ENCODE measurements around the gene CMSS1. TPM values are rescaled to one million over a fixed set of nuclear protein-coding genes. Genes with fewer than 3 reads are reported as not detected.

CMSS1 gene
- total RNA-seq, 2 donors from 2014 or later, result 88.5 to 101 TPM

DNA sequence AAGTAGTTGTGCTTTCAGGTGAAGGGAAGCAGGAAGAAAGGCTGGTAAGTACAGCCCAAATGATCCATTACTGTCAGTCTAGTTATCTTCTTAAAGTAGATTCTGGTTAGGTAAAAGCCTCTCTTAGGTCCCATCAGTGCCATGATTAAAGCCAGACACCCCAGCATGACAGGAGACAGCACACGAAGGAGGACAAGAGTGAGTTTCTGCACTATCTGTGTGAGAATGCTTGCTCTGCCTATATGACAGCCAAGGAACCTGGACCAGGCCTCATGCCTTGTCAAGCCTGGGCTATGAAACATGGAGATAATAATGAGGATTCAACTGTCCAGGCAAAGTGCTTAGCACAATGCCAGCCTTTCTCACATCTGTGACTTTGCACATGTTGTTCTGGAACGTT, 310.1 kb downstream of the CMSS1 start:
- Mint-ChIP-seq H3K4me3 (no peak overlapping the region), H3K9me3 (no peaks in the 10 kb centered on the region), H3K27me3 (ENCODE audit: low read depth) (no peaks in the 10 kb centered on the region), H3K36me3 (ENCODE audit: insufficient read depth in 2 of 2) (peaks cover 0 to 2% of the 10 kb centered on the region in 2 donors), H3K27ac (no peak overlapping the region), H3K4me1 (ENCODE audit: low read depth) (no peaks in the 10 kb centered on the region)
- no peak for ATAC-seq (replicated peaks in 1 of 2)
- no peak for DNase-seq

DNA sequence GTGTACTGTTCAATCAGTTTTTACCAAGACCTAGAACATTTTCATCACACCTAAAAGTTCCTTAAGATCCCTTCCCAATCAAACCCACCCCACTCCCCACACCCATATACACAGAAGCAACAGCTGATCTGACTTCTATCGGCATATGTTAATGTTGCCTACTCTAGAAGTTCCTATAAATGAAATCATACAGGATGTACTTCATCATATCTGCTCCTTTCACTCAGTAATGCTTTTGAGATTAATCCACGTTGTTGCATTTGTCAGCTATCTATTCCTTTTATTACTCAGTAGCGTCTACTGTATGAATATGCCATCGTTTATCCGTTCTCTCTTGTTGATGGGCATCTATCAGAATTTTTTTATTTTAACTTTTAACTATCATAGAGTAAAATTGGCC, 310.9 kb downstream of the CMSS1 start:
- peak in 1 of 2 donors; percentile 78 for ATAC-seq (replicated peaks in 1 of 2)
- no peak overlapping the region for H3K4me3 Mint-ChIP-seq
- no peak for DNase-seq
- no peaks in the 10 kb centered on the region for H3K4me1 Mint-ChIP-seq (ENCODE audit: low read depth)
- H3K36me3 Mint-ChIP-seq (ENCODE audit: insufficient read depth in 2 of 2), result peaks cover 0 to 2% of the 10 kb centered on the region in 2 donors
- H3K9me3 Mint-ChIP-seq, result no peaks in the 10 kb centered on the region
- peak overlapping the region; percentile 8 for H3K27ac Mint-ChIP-seq
- H3K27me3 Mint-ChIP-seq (ENCODE audit: low read depth), result no peaks in the 10 kb centered on the region

DNA sequence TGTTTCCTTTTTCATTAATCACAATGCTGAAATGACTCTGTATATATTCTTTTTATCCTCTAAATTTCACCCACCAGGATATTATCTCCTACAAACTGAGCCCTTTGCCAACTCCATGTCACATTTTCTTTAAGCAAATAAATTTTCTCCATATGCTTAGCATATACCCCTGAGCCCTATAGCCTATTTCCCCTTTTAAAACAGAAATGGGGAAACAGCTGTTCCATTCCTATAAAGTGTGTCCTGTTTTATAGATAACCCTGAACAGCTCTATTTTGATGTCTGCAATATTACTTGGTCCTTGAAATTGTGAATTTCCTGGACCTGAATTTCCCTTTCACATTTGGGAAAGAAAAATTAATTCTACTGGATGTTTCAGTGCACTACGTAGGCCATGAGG, 312.3 kb downstream of the CMSS1 start:
- no peak for DNase-seq
- H3K36me3 Mint-ChIP-seq (ENCODE audit: insufficient read depth in 2 of 2), result peaks cover 0 to 2% of the 10 kb centered on the region in 2 donors
- no peak for ATAC-seq (replicated peaks in 1 of 2)
- H3K4me3 Mint-ChIP-seq, result no peak overlapping the region
- H3K27ac Mint-ChIP-seq, result no peak overlapping the region
- H3K4me1 Mint-ChIP-seq (ENCODE audit: low read depth), result no peaks in the 10 kb centered on the region
- no peaks in the 10 kb centered on the region for H3K9me3 Mint-ChIP-seq
- H3K27me3 Mint-ChIP-seq (ENCODE audit: low read depth), result no peaks in the 10 kb centered on the region

DNA sequence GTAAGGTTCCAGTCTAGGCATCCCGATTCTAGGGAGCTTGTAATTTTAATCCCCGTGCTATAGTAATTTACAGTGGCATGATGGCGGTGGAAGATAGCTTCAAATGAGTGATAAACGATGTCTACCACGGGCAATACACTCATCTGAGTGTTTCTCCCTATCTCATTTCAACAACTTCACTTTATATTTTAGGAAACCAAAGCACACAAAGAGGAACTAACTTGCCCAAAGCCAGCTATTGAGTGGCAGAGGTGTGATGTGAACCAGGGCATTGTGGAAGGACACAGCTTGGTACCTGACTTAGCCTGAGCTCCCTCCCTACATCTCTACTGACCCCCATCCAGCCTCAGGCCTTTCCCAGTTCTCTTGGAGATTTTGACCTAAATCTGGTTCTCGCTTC, 313.6 kb downstream of the CMSS1 start:
- H3K4me1 Mint-ChIP-seq (ENCODE audit: low read depth), result no peaks in the 10 kb centered on the region
- DNase-seq (no peak), ATAC-seq (replicated peaks in 1 of 2) (no peak)
- no peaks in the 10 kb centered on the region for H3K9me3 Mint-ChIP-seq
- H3K4me3 Mint-ChIP-seq, result no peak overlapping the region
- H3K27ac Mint-ChIP-seq, result no peak overlapping the region
- H3K36me3 Mint-ChIP-seq (ENCODE audit: insufficient read depth in 2 of 2), result peaks cover 0 to 2% of the 10 kb centered on the region in 2 donors
- H3K27me3 Mint-ChIP-seq (ENCODE audit: low read depth), result no peaks in the 10 kb centered on the region

DNA sequence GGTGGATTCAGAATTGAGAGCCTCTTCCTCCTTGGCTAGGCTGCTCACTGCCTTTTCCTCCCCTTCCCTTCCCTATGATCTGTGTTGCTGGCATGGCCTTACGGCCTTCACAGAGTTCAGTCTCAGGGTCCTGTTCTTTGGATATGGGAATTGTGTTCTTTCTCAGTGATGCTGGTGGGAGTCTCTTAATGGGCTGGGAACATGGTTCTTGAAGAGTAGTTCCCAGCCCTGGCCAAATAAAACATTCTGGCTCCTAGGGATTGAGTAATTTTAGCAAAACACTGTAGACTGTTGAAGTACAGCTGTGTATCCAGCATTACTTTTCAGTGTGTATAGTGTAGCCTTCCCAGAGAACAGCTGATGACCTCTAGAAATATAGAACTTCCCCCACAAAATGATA, 319.3 kb downstream of the CMSS1 start:
- no peak for ATAC-seq (replicated peaks in 1 of 2)
- Mint-ChIP-seq H3K4me3 (no peak overlapping the region), H3K4me1 (ENCODE audit: low read depth) (no peaks in the 10 kb centered on the region), H3K27me3 (ENCODE audit: low read depth) (no peaks in the 10 kb centered on the region), H3K9me3 (peaks cover 0 to 2% of the 10 kb centered on the region in 2 donors), H3K27ac (no peak overlapping the region), H3K36me3 (ENCODE audit: insufficient read depth in 2 of 2) (peaks cover 2 to 7% of the 10 kb centered on the region in 2 donors)
- DNase-seq, result no peak

DNA sequence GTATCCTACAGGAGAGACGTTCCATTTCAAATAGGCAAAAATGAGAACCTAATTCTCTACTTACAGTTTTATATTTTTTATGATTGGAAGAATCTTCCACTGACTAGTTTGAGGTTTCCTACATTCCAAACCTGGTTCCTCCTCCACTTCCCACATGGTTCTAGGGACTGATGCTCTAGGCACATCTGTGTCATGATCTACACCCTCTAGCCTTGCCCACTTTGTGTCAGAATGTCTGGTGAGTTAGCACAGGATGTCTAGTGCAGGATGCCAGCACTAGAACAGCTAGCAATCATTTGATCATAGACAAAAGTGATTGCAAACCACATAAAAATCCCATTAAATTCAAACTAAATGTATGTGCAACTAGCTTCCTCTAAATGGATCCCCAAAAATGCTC, 323.3 kb downstream of the CMSS1 start:
- Mint-ChIP-seq H3K36me3 (ENCODE audit: insufficient read depth in 2 of 2) (peaks cover 9 to 24% of the 10 kb centered on the region in 2 donors), H3K27ac (no peak overlapping the region), H3K4me1 (ENCODE audit: low read depth) (no peaks in the 10 kb centered on the region), H3K9me3 (peaks cover 5 to 6% of the 10 kb centered on the region in 2 donors), H3K4me3 (no peak overlapping the region), H3K27me3 (ENCODE audit: low read depth) (no peaks in the 10 kb centered on the region)
- ATAC-seq (replicated peaks in 1 of 2) (no peak), DNase-seq (no peak)

DNA sequence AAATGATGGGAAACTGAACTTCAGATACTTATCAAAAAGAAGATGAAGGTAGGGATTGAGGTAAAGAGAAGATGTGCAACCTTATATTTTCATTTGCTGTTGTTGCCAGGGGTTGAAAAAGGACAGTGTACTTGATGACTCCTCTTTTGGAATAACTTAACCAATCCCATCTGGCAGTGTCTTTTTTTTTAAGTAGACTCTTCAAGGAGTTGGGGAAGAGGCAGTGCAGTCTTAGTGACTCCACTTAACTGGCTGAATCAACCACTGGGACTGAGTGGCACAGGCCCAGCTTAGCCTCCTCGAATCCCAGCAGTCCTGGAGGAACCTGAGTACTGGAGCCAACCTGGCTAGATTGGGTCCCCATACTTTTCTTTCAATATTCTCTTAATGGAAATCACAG, 323.9 kb downstream of the CMSS1 start:
- peaks cover 5 to 6% of the 10 kb centered on the region in 2 donors for H3K9me3 Mint-ChIP-seq
- H3K4me1 Mint-ChIP-seq (ENCODE audit: low read depth), result no peaks in the 10 kb centered on the region
- no peaks in the 10 kb centered on the region for H3K27me3 Mint-ChIP-seq (ENCODE audit: low read depth)
- no peak overlapping the region for H3K27ac Mint-ChIP-seq
- ATAC-seq (replicated peaks in 1 of 2), result no peak
- H3K36me3 Mint-ChIP-seq (ENCODE audit: insufficient read depth in 2 of 2), result peaks cover 9 to 24% of the 10 kb centered on the region in 2 donors
- DNase-seq, result no peak
- no peak overlapping the region for H3K4me3 Mint-ChIP-seq

DNA sequence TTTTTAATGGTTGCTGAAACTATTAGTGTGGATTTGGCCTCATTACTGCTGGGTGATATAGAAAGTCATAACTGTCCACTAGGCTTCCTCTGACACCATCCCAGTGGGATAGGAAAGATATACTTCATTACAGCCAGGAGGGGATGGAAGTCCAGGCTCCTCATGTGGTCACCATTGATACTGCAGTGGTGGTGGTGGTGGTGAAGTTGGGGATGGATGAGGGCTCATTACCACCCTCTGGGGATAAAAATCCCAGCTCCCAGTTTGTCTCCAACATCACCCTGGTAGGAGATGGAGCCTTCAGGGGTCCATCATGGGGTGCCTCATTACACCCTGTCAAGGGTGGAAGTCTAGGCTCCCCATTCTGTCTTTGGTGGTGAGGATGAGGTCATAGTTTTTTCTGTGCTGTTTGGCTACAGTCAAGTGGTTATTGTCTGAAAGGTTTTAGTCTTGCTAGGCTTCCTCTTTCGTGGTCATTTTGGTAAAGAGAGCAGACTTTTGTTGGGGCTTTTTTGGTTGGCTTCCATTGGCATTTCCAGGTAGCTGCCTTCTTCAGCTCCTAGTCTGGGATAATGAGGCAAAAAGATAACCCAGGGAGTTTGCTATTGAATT, 326.7 kb downstream of the CMSS1 start:
- H3K4me1 Mint-ChIP-seq (ENCODE audit: low read depth), result no peaks in the 10 kb centered on the region
- no peak overlapping the region for H3K27ac Mint-ChIP-seq
- peaks cover 5 to 6% of the 10 kb centered on the region in 2 donors for H3K9me3 Mint-ChIP-seq
- H3K36me3 Mint-ChIP-seq (ENCODE audit: insufficient read depth in 2 of 2), result peaks cover 13 to 25% of the 10 kb centered on the region in 2 donors
- no peak overlapping the region for H3K4me3 Mint-ChIP-seq
- DNase-seq, result no peak
- no peaks in the 10 kb centered on the region for H3K27me3 Mint-ChIP-seq (ENCODE audit: low read depth)
- peak; percentile 29 to 42 for ATAC-seq (replicated peaks in 1 of 2)

DNA sequence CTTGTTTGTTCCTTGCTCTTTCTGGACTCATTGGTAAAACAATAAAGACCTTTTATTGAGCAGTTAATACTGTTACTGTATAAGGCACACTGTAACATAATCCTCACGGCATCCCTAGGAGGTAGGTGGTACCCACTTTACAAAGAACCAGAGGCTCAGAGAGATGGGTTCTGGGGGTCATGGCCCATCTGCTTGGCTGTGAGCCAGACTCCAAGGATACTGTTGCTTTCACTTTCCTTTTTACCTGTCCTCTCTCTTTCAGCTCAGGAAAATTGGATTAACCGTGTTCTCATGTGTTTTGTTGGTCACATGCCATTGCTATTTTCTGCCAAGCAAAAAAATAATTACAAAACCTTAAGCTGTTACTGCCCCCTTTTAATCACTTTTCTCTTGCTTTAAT, 331.5 kb downstream of the CMSS1 start:
- H3K27ac Mint-ChIP-seq, result peak overlapping the region; percentile 68

DNA sequence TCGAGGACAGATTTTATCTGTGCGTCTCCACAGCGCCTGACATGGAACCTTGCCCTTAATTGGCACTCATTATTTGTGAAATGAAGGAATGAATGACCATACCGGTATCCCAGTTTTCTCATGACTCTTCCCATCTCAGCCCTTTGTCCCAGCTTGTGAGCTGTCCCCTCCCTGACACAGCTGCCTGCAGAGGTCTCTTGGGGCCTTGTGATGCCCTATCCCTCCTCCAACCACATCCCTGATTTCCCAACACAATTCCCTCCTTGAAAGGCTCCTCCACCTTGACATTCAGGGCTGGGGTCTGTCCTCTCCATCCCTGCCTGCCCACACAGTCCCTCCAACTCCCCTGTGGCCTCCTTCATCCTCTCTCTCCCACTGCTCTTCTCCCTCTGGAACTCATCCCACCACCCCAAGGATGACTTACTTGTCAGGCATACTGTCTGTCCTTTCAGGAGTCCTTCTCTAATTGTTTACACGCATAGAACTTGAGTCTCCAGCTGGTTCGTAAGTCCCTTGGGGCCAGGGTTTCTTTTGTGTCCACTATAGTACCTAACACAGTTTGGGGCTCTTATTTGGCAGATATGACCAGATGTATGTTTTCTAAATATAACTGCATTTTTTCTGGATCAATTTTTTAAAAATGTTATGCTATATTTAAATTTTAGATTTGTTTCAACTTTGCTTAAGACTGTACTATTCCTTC, 332.2 kb downstream of the CMSS1 start:
- ATAC-seq (replicated peaks in 1 of 2) (no peak), DNase-seq (no peak)
- no peak overlapping the region for H3K4me3 Mint-ChIP-seq
- peaks cover 5% of the 10 kb centered on the region for H3K4me1 Mint-ChIP-seq (ENCODE audit: low read depth)
- H3K9me3 Mint-ChIP-seq, result peaks cover 3 to 4% of the 10 kb centered on the region in 2 donors
- H3K27me3 Mint-ChIP-seq (ENCODE audit: low read depth), result no peaks in the 10 kb centered on the region
- H3K27ac Mint-ChIP-seq, result peak overlapping the region; percentile 68
- peaks cover 19 to 33% of the 10 kb centered on the region in 2 donors for H3K36me3 Mint-ChIP-seq (ENCODE audit: insufficient read depth in 2 of 2)

More for the DNA sequence above, 331.5 kb downstream of the CMSS1 start:
- ATAC-seq (replicated peaks in 1 of 2) (no peak), DNase-seq (no peak)
- Mint-ChIP-seq H3K9me3 (peaks cover 3 to 4% of the 10 kb centered on the region in 2 donors), H3K4me1 (ENCODE audit: low read depth) (peaks cover 5% of the 10 kb centered on the region), H3K27me3 (ENCODE audit: low read depth) (no peaks in the 10 kb centered on the region), H3K36me3 (ENCODE audit: insufficient read depth in 2 of 2) (peaks cover 19 to 32% of the 10 kb centered on the region in 2 donors), H3K4me3 (no peak overlapping the region)

DNA sequence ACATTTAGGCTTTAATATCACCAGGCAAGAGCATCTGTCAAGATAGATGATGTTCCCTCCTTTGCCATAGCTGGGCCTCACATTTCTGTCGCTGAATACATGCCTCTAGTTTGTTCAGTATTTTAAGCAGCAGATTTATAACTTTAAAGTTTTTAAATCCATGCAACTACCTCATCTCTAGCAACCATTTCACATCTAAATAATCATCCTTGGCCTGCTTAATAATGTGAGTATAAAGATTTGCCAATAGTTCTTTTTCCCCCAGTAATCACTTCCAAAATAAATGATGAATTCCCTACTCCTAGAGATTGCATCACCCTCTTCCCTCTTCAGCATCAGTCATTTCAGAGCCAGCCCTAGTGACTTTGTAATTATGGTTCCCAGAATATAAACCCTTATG, 332.8 kb downstream of the CMSS1 start:
- DNase-seq, result no peak
- Mint-ChIP-seq H3K4me1 (ENCODE audit: low read depth) (peaks cover 5% of the 10 kb centered on the region), H3K4me3 (no peak overlapping the region), H3K36me3 (ENCODE audit: insufficient read depth in 2 of 2) (peaks cover 25 to 38% of the 10 kb centered on the region in 2 donors), H3K9me3 (peaks cover 9 to 10% of the 10 kb centered on the region in 2 donors), H3K27ac (no peak overlapping the region), H3K27me3 (ENCODE audit: low read depth) (no peaks in the 10 kb centered on the region)
- no peak for ATAC-seq (replicated peaks in 1 of 2)

DNA sequence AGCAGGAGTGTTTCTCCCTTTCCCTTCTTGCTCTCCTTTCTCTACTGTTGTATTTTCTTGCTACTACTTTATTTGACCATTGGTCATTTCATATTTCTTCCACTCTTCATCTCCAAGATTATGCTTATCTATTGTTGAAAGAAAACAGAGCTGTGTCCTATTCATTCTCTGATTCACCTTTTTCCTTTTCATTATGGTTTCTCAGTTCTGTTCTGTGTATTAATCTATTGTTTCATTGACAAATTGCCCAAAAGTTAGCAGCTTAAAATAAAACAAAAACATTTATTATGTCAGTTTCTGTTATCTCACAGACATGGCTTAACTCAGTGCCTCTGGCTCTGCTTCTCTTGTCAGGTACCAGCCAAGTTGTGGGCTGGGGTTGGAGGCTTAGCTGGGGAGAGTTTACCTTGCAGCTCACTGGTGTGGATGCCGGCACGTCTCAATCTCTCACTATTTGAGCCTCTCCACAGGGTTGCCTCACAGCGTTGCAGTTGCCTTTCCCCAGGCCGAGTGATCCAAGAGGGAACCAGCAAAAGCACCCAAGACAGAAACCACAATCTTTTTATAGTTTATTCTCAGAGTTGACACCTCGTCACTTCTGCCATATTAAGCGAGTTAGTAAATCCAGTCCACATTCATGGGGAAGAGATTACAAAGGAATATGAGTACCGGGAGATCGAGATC, 333.5 kb downstream of the CMSS1 start:
- Mint-ChIP-seq H3K27me3 (ENCODE audit: low read depth) (no peaks in the 10 kb centered on the region), H3K27ac (peak overlapping the region; percentile 5)
- ATAC-seq (replicated peaks in 1 of 2), result no peak

DNA sequence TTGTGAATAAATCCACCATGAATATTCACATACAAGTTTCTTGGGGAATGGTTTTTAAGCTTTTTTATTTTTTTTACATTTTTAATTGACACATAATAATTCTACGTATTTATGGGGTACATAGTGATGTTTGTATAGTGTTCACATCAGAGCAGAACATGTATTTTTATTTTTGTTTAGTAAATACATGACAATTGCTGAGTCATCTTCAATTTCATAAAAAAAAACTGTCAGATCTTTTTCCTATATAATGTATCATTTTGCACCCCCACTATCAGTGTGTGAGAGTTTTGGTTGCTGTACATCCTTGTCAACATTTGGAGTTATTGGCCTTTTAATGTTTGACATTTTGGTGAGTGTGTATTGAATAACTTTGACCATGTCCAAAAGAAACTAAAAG, 336.5 kb downstream of the CMSS1 start:
- Mint-ChIP-seq H3K27ac (no peak overlapping the region), H3K4me1 (ENCODE audit: low read depth) (peaks cover 5% of the 10 kb centered on the region)

More for the DNA sequence above, 333.5 kb downstream of the CMSS1 start:
- Mint-ChIP-seq H3K4me3 (no peak overlapping the region), H3K36me3 (ENCODE audit: insufficient read depth in 2 of 2) (peaks cover 24 to 38% of the 10 kb centered on the region in 2 donors), H3K9me3 (peaks cover 9 to 10% of the 10 kb centered on the region in 2 donors), H3K4me1 (ENCODE audit: low read depth) (peaks cover 5% of the 10 kb centered on the region)
- DNase-seq, result no peak

More for the DNA sequence above, 336.5 kb downstream of the CMSS1 start:
- no peaks in the 10 kb centered on the region for H3K27me3 Mint-ChIP-seq (ENCODE audit: low read depth)
- H3K4me3 Mint-ChIP-seq, result no peak overlapping the region
- ATAC-seq (replicated peaks in 1 of 2) (no peak), DNase-seq (no peak)
- H3K9me3 Mint-ChIP-seq, result peaks cover 10 to 13% of the 10 kb centered on the region in 2 donors
- H3K36me3 Mint-ChIP-seq (ENCODE audit: insufficient read depth in 2 of 2), result peaks cover 30 to 46% of the 10 kb centered on the region in 2 donors
